OCI-M1 (cell line): ENCODE measurements around the gene PIP5K1C.
"Not testable (repeated sequence)": the region's sequence is repeated elsewhere in the genome, so short reads cannot be mapped to it uniquely, and the experiment has no call there.

Experiments
- DNase-seq: peaks from one replicate; lab custom pipeline; 2025; lab: John Stamatoyannopoulos, UW

Gene PIP5K1C

DNA sequence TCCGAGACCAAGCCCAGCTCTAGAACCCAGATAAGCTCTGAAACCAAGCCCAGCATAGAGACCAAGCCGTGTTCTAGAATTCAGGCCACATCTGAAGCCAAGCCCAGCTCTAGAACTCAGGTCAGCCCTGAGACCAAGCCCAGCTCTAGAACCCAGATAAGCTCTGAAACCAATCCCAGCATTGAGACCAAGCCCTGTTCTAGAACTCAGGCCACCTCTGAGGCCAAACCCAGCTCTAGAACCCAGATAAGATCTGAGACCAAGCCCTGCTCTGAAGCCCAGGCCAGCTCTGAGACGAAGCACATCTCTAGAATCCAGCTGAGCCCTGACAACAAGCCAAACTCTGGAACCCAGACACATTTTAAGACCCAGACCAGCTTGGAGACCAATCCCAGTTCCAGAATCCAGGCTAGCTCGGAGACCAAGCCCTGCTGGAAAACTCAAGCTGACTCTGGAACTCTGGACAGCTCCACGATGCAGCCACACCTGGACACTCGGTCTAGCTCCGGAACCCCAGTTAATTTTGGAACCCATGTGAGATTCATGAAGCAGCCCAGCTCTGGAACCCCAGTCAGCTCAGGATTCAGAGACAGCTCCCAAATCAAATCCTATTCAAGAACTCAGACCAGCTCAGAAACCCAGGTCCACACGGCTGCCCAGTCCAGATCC lies 109.1 kb downstream of the PIP5K1C start:
- no peak for DNase-seq

DNA sequence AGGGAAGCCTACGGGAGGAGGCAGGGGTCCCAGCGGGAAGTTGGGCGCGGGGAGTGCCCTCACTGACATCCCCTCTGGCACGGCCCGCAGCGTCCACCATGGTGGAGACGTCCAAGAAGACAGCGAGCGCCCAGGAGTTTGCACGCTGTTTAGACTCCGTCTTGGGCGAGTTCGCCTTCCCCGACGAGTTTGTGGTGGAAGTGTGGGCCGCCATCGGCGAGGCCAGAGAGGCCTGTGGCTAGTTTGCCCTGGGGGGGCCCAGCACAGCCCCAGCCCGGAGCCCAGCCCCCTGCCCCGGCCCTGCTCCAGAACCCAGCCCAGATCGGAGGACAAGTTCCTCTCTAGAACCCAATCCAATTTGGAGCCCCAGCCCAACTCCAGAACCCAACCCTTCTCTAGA lies 110.3 kb downstream of the PIP5K1C start:
- DNase-seq: no peak

DNA sequence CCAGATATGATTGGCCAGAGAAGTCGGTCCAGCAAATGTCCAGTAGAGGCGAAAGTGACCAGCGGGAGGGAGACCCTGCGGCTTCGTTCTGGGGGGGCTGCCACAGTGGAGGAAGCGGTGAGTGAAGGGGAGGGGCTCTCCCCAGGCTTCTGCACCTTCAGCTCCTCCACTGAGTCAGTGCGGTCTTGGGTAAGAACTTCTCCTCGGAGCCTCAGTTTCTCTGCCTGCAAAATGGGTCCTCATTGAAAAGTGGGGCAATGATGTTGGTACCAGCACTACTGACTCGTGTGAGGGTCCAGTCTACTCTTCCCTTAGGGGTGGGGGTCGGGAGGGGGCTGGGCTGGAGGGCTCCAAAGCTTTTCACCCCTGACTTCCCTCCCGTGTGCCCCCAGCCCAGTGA lies 110.8 kb downstream of the PIP5K1C start:
- DNase-seq: no peak

DNA sequence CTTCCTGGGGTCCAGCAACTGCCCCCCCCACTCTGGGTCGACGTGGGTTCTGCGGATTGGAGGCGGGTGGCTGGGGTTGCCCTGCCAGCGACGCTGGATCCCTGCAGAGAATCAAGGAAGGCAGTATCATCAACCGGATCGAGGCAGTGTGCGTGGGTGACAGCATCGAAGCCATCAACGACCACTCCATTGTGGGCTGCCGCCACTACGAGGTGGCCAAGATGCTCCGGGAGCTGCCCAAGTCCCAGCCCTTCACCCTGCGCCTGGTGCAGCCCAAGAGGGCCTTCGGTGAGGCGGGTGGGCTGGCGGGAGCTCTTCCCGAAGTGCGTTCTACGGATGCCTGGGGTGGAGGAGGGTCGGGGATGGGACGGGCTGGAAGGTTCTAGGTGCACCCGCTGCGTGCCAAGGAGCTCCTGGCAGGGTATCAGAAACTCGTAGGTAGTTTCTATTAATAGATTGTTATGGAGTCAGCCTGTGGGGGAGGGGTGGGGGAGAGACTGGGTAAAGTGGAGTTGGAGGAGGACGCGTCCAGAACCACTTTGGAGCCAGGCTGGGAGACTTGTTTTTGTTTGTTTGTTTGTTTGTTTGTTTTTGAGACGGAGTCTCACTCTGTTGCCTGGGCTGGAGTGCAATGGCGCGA lies 113.4 kb downstream of the PIP5K1C start:
- no peak for DNase-seq

DNA sequence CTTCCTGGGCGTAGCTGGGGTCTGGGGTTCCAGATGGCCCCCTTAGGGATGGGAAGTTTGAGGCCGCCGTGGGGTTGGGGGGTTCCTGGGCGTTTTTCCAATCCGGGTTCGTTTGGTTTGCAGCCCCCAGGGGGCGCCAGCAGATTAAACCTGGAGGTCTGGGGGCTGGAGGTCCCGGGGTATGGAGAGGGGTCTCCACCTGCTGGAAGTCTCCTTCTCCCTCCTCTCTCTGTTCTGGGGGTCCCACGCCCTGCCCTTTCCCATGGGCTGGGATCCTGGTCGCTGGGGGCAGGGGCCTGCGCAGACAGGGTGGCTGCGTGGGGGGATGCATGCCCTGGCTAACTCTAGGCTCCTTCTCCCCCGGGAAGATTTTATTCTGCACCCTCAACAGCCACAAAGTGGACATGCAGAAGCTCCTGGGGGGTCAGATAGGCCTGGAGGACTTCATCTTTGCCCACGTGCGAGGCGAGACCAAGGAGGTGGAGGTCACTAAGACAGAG lies 114.1 kb downstream of the PIP5K1C start:
- DNase-seq: peak; percentile 22

DNA sequence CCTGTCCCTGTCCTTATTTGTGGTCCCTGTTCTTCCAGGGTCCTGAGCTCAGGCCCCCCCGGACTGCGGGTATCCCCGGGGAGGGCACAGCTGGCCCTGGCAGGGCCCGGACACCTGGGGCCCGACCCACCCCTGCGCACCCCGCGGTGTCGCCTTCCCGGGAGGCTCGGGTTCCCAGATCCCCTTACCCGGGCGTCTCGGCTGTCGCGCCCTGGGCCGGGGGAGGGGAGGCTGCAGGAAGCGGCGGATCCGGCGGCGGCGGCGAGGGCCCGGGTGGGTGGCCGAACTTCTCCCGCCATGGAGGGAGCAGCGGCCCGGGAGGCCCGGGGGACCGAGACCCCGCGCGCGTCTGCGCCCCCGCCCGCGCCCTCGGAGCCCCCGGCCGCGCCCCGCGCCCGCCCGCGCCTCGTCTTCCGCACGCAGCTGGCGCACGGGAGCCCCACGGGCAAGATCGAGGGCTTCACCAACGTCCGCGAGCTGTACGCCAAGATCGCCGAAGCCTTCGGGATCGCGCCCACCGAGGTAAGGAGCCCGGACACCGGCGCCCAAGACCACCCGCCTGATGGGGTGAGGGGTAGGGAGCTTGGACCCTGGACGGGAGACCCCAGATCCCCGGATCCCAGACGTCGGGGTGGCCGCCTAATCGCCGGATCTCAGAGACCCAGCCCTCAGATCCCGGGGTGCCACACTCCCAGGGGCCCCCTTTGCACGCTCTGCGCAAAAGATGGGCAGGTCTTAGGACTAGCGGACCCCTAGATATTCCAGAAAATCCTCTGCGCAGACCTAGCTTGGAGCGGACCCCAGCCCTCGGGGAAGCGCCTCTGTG lies 114.8 kb downstream of the PIP5K1C start, which contains the start of gene GIPC3:
TSS of gene GIPC3 (plus strand) at position 178 of the 826 bp plus-strand sequence. CDS start at position 298, 120 bp downstream.
- DNase-seq: no peak

DNA sequence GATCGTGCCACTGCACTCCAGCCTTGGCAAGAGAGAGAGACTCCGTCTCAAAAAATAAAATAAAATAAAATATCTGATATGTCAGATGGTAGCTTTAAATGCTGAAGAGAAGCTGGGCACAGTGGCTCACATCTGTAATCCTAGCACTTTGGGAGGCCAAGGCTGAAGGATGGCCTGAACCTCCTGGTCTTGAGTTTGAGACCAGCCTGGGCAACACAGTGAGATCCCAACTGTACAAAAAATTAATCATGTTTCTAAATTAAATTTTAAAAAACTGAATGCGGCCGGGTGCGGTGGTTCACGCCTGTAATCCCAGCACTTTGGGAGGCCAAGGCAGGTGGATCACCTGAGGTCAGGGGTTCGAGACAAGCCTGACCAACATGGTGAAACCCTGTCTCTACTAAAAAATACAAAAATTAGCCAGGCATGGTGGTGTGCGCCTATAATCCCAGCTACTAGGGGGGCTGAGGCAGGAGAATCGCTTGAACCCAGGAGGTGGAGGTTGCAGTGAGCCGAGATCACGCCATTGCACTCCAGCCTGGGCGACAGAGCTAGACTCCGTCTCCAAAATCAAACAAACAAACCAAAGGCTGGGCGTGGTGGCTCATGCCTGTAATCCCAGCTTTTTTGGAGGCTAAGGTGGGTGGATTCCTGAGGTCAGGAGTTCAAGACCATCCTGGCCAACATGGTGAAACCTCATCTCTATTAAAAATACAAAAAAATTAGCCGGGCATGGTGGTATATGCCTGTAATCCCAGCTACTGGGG lies 116.0 kb downstream of the PIP5K1C start:
- DNase-seq: not testable (repeated sequence)

DNA sequence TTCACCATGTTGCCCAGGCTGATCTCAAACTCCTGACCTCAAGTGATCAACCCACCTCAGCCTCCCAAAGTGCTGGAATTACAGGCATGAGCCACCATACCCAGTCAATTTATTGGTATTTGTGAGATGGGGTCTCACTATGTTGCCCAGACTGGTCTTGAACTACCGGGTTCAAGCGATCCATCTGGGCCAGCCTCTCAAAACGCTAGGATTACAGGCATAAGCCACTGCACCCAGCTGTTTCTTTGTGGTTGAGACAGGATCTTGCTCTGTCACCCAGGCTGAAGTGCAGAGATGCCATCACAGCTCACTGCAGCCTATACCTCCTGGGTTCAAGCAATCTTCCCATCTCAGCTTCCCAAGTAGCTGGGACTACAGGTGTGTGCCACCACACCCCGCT lies 118.5 kb downstream of the PIP5K1C start:
- DNase-seq: not testable (repeated sequence)
